ENCODE results near the gene GNPTAB.

GNPTAB gene

DNA sequence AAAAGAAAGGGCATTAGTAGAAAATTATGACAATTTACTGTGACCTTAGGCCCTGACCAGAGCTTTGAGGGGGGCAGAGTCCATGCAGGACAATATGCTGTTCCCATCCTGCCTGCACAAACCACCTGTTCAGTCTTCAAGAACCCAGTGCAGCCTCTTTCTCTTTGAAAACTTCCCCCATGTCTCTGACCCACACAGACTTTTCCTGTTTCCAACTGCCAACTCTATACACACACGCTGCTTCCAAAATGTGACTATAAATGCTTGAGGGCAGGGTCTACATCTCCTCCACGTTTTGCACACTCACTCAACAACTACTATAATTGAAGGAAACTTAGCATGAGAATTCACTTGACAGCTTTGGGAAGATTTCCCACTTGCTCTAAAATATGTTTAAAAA lies 54.9 kb downstream of the GNPTAB start:
- Histone ChIP-seq H3K27ac (no peak overlapping the region), H3K27me3 (no peaks in the 10 kb centered on the region), H3K4me1 (ENCODE audit: control insufficient read depth in 1 of 2, insufficient read depth in 1 of 2, low read depth in 1 of 2, low read length in 1 of 2) (peaks cover 29 to 48% of the 10 kb centered on the region in 2 experiments)

GRCh38 chr12:101773650-101774162 lies 57.1 kb downstream of the GNPTAB start:
- Histone ChIP-seq H3K27ac (no peak overlapping the region), H3K36me3 (peaks cover 18% of the 10 kb centered on the region), H3K4me3 (ENCODE audit: low read depth in 1 of 2, low read length in 1 of 2) (no peak overlapping the region), H3K4me1 (ENCODE audit: control insufficient read depth in 1 of 2, insufficient read depth in 1 of 2, low read depth in 1 of 2, low read length in 1 of 2) (peaks cover 22 to 38% of the 10 kb centered on the region in 2 experiments), H3K9me3 (no peaks in the 10 kb centered on the region), H3K27me3 (no peaks in the 10 kb centered on the region)
- peak; percentile 96 for TF ChIP-seq CTCF (IDR thresholded peaks at IDR 0.05)

More for the DNA sequence above, 54.9 kb downstream of the GNPTAB start:
- H3K4me3 ChIP-seq (ENCODE audit: low read depth in 1 of 2, low read length in 1 of 2) = no peak overlapping the region
- no peak for TF ChIP-seq CTCF (IDR thresholded peaks at IDR 0.05)
- no peaks in the 10 kb centered on the region for H3K36me3 ChIP-seq
- H3K9me3 ChIP-seq = no peaks in the 10 kb centered on the region

GRCh38 chr12:101772012-101772775 lies 58.6 kb downstream of the GNPTAB start:
- H3K27me3 ChIP-seq = no peaks in the 10 kb centered on the region
- TF ChIP-seq CTCF (IDR thresholded peaks at IDR 0.05) = no peak
- peaks cover 32% of the 10 kb centered on the region for H3K36me3 ChIP-seq
- no peaks in the 10 kb centered on the region for H3K9me3 ChIP-seq
- H3K27ac ChIP-seq = peak overlapping the region; percentile 68
- H3K4me1 ChIP-seq (ENCODE audit: control insufficient read depth in 1 of 2, insufficient read depth in 1 of 2, low read depth in 1 of 2, low read length in 1 of 2) = peaks cover 22 to 29% of the 10 kb centered on the region in 2 experiments
- no peak overlapping the region for H3K4me3 ChIP-seq (ENCODE audit: low read depth in 1 of 2, low read length in 1 of 2)

DNA sequence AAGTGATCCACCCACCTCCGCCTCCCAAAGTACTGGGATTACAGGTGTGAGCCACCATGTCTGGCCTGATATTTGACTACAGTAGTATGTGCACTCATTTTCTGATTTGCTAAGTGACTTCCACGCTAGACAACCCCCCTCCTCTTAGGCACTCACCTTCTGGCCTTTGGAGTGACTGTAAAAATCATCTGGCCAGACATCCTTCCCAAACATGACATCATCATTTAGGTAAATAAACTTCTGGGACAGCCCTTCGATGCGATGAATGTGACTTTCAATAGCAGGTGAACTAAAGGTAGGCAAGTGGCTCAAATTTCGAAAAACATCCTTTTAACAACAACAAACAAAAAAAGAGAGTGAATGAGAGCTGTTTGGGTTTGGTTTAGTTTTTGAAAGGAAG lies 60.9 kb downstream of the GNPTAB start:
- H3K27me3 ChIP-seq = no peaks in the 10 kb centered on the region
- H3K4me3 ChIP-seq (ENCODE audit: low read depth in 1 of 2, low read length in 1 of 2) = no peak overlapping the region
- H3K9me3 ChIP-seq = no peaks in the 10 kb centered on the region
- peaks cover 22 to 27% of the 10 kb centered on the region in 2 experiments for H3K4me1 ChIP-seq (ENCODE audit: control insufficient read depth in 1 of 2, insufficient read depth in 1 of 2, low read depth in 1 of 2, low read length in 1 of 2)
- H3K36me3 ChIP-seq = peaks cover 51% of the 10 kb centered on the region
- no peak overlapping the region for H3K27ac ChIP-seq
- no peak for TF ChIP-seq CTCF (IDR thresholded peaks at IDR 0.05)

GRCh38 chr12:101768781-101769180 lies 62.0 kb downstream of the GNPTAB start:
- H3K4me3 ChIP-seq (ENCODE audit: low read depth in 1 of 2, low read length in 1 of 2) = no peak overlapping the region
- no peaks in the 10 kb centered on the region for H3K27me3 ChIP-seq
- TF ChIP-seq CTCF (IDR thresholded peaks at IDR 0.05) = no peak
- no peak overlapping the region for H3K27ac ChIP-seq
- peaks cover 53% of the 10 kb centered on the region for H3K36me3 ChIP-seq
- no peaks in the 10 kb centered on the region for H3K9me3 ChIP-seq
- peaks cover 22 to 25% of the 10 kb centered on the region in 2 experiments for H3K4me1 ChIP-seq (ENCODE audit: control insufficient read depth in 1 of 2, insufficient read depth in 1 of 2, low read depth in 1 of 2, low read length in 1 of 2)

All from neutrophil (primary cell).